DOHH2 (cell line): ENCODE results near the gene IL20.

ENCODE experiments used
- H3F3A ChIP-seq: fragments of 200-600 bp; sonication (generic), shearing (Covaris generic); 2 replicates; pipeline ENCODE4 v1.6.0; 2016; ENCODE audit warnings: antibody characterized with exemption, mild to moderate bottlenecking; ENCODE audit not compliant: control insufficient read depth, insufficient read depth
- H3K27ac ChIP-seq: fragments of 200-600 bp; sonication (generic); 2 replicates; pipeline ENCODE4 v1.5.1; 2014; ENCODE audit warnings: low read depth, mild to moderate bottlenecking, low read length, moderate library complexity
- H3K27me3 ChIP-seq: fragments of 200-600 bp; sonication (generic); 2 replicates; pipeline ENCODE4 v1.6.1; 2014; ENCODE audit warnings: mild to moderate bottlenecking, low read length, mixed read lengths; ENCODE audit not compliant: control insufficient read depth
- H3K36me3 ChIP-seq: fragments of 200-600 bp; sonication (generic); 2 replicates; pipeline ENCODE4 v1.6.1; 2014; ENCODE audit warnings: mild to moderate bottlenecking, low read length, moderate library complexity, mixed read lengths; ENCODE audit not compliant: control insufficient read depth
- H3K4me1 ChIP-seq: fragments of 200-600 bp; sonication (generic); 2 replicates; pipeline ENCODE4 v1.6.1; 2014; ENCODE audit warnings: mild to moderate bottlenecking, low read length, mixed read lengths; ENCODE audit not compliant: control insufficient read depth
- H3K4me2 ChIP-seq: fragments of 200-600 bp; sonication (generic); 2 replicates; pipeline ENCODE4 v1.6.0; 2014; ENCODE audit warnings: mild to moderate bottlenecking, low read length, moderate library complexity
- H3K4me3 ChIP-seq: fragments of 200-600 bp; sonication (generic); 2 replicates; pipeline ENCODE4 v1.5.1; 2014; ENCODE audit warnings: mild to moderate bottlenecking, low read length, mixed read lengths
- H3K79me2 ChIP-seq: fragments of 200-600 bp; sonication (generic); 2 replicates; pipeline ENCODE4 v1.6.1; 2014; ENCODE audit warnings: mild to moderate bottlenecking, low read length, mixed read lengths; ENCODE audit not compliant: control insufficient read depth
- H3K9me2 ChIP-seq: fragments of 200-600 bp; sonication (generic); replicated peaks from 2 replicates; pipeline ENCODE4 v1.6.1; 2014; ENCODE audit warnings: mild to moderate bottlenecking, low read length, mixed read lengths; ENCODE audit not compliant: control insufficient read depth
- H3K9me3 ChIP-seq: fragments of 200-600 bp; sonication (generic); 2 replicates; pipeline ENCODE4 v1.6.1; 2014; ENCODE audit warnings: antibody characterized with exemption, low read length, mixed read lengths; ENCODE audit not compliant: control insufficient read depth, insufficient read depth
- H4K20me1 ChIP-seq: fragments of 200-600 bp; sonication (generic); 2 replicates; pipeline ENCODE4 v1.6.0; 2014; ENCODE audit warnings: low read depth, mild to moderate bottlenecking, antibody characterized with exemption, low read length, moderate library complexity; ENCODE audit not compliant: control insufficient read depth, insufficient read depth
- EZH2phosphoT487 ChIP-seq: fragments of 200-600 bp; sonication (generic); IDR thresholded peaks from 2 replicates; pipeline ENCODE4 v1.6.1; 2017; ENCODE audit warnings: borderline replicate concordance, mild to moderate bottlenecking, antibody characterized with exemption, low read length, moderate library complexity, mixed read lengths
- TF ChIP-seq, protein P1 (sequence below): fragments of 200-600 bp; sonication (generic); IDR thresholded peaks from one replicate; pipeline ENCODE4 v1.5.1; 2014; ENCODE audit warnings: antibody characterized with exemption, mild to moderate bottlenecking, low read depth, low read length; ENCODE audit not compliant: poor library complexity, severe bottlenecking

The IL20 gene

DNA sequence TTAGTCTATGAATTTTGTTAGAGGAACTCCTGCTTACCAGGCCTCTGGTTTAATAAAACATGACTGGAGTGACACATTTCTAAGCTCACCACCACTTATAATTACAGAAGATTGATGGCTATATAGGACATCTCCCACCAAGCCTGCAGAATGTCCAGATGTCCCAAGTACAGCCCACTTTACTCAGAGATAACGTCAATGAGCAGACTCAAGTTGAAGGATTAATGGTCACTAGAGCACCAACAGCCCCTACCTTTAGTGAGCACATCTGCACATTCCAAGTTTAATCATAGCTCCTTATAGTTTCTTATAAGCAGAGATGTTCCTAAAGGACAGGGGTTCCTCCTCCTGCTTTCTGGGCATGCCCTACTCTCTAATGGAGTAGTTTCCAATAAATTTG lies 37.4 kb upstream of the IL20 start:
- TF ChIP-seq, protein P1, sequence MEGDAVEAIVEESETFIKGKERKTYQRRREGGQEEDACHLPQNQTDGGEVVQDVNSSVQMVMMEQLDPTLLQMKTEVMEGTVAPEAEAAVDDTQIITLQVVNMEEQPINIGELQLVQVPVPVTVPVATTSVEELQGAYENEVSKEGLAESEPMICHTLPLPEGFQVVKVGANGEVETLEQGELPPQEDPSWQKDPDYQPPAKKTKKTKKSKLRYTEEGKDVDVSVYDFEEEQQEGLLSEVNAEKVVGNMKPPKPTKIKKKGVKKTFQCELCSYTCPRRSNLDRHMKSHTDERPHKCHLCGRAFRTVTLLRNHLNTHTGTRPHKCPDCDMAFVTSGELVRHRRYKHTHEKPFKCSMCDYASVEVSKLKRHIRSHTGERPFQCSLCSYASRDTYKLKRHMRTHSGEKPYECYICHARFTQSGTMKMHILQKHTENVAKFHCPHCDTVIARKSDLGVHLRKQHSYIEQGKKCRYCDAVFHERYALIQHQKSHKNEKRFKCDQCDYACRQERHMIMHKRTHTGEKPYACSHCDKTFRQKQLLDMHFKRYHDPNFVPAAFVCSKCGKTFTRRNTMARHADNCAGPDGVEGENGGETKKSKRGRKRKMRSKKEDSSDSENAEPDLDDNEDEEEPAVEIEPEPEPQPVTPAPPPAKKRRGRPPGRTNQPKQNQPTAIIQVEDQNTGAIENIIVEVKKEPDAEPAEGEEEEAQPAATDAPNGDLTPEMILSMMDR, result no peak
- TF ChIP-seq EZH2phosphoT487, result no peak
- Histone ChIP-seq H3K9me3 (no peaks in the 10 kb centered on the region), H3K4me2 (no peak overlapping the region), H3K9me2 (no peaks in the 10 kb centered on the region), H3K4me3 (no peak overlapping the region), H3K4me1 (peaks cover 20% of the 10 kb centered on the region), H3K36me3 (no peaks in the 10 kb centered on the region), H4K20me1 (no peaks in the 10 kb centered on the region), H3K27ac (no peak overlapping the region), H3F3A (no peaks in the 10 kb centered on the region), H3K79me2 (no peaks in the 10 kb centered on the region), H3K27me3 (peaks cover 34% of the 10 kb centered on the region)

DNA sequence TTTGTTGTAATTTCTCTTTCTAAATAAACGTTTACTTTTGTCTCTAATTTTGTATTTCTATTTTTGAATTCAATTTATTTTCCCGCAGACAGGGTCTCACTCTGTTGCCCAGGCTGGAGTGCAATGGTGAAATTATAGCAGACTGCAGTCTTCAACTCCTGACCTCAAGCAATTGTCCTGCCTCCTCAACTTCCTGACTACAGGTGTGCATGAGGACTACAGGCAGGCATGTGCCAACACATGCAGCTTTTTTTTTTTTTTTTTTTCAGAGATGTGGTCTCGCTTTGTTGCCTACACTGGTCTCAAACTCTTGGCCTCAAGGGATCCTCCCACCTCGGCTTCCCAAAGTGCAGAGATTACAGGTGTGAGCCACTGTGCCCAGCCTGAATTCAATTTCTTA lies 36.7 kb upstream of the IL20 start:
- H3K79me2 ChIP-seq, result no peaks in the 10 kb centered on the region
- peaks cover 40% of the 10 kb centered on the region for H3K27me3 ChIP-seq
- no peaks in the 10 kb centered on the region for H3K9me3 ChIP-seq
- no peaks in the 10 kb centered on the region for H3K9me2 ChIP-seq
- H3K27ac ChIP-seq, result no peak overlapping the region
- TF ChIP-seq, protein P1, result no peak
- TF ChIP-seq EZH2phosphoT487, result no peak
- peaks cover 20% of the 10 kb centered on the region for H3K4me1 ChIP-seq
- H3F3A ChIP-seq, result no peaks in the 10 kb centered on the region
- H3K4me3 ChIP-seq, result no peak overlapping the region
- peak overlapping the region; percentile 13; the same call in 1 of the 2 replicates for H3K4me2 ChIP-seq
- no peaks in the 10 kb centered on the region for H3K36me3 ChIP-seq
- H4K20me1 ChIP-seq, result no peaks in the 10 kb centered on the region

DNA sequence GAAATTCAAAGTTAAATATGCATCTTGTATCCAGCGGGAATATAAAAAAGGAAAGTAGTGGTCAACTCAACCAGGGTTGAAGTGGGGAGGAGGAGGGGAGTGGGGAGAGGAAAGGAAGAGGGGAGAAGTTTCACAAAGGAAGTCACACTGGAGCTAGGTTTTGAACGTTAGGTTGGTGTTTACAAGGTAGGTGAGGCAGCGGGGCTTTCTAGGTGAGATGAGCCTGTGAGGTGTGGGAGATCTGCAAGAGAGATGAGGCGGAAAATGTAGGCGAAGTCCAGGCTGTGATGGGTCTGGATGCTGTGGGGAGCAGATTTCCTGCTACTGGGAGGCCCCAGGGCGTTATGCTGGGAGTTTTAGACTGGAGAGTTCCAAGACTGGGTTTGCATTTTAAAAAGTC lies 36.1 kb upstream of the IL20 start:
- Histone ChIP-seq H3K36me3 (no peaks in the 10 kb centered on the region), H3K9me2 (no peaks in the 10 kb centered on the region), H3K27me3 (peaks cover 40% of the 10 kb centered on the region), H3K4me2 (peak overlapping the region; percentile 13; the same call in 1 of the 2 replicates), H3K9me3 (no peaks in the 10 kb centered on the region), H3K79me2 (no peaks in the 10 kb centered on the region), H4K20me1 (no peaks in the 10 kb centered on the region), H3K4me1 (peaks cover 18% of the 10 kb centered on the region), H3K27ac (no peak overlapping the region), H3K4me3 (no peak overlapping the region), H3F3A (no peaks in the 10 kb centered on the region)
- no peak for TF ChIP-seq EZH2phosphoT487
- TF ChIP-seq, protein P1, result no peak

DNA sequence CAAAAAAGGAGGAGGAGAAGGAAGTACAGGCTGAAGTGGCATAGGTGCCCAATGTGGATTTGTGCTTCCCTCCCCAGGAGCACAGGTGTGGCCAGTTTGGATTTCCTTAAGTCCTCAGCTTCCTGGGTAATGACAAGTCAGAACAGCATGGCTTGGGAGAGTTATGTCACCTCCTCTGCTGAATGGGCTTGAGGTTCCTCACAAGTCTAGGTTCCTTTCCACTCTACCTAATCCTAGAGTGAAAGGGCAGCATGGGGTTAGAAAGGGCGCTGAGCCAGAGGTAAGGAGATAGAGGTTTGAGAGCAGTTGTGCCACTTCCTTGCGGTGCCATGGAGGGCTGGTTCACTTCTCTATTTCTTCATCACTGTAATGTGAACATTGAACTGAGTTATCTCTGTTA lies 35.5 kb upstream of the IL20 start:
- Histone ChIP-seq H3K36me3 (no peaks in the 10 kb centered on the region), H4K20me1 (no peaks in the 10 kb centered on the region), H3K79me2 (no peaks in the 10 kb centered on the region), H3K4me1 (peaks cover 15% of the 10 kb centered on the region), H3K9me3 (no peaks in the 10 kb centered on the region), H3K9me2 (no peaks in the 10 kb centered on the region), H3F3A (no peaks in the 10 kb centered on the region), H3K4me2 (no peak overlapping the region), H3K27me3 (peaks cover 44% of the 10 kb centered on the region), H3K27ac (no peak overlapping the region), H3K4me3 (no peak overlapping the region)
- TF ChIP-seq, protein P1, result no peak
- no peak for TF ChIP-seq EZH2phosphoT487
